ENCODE results near the gene FAF2.

DNA sequence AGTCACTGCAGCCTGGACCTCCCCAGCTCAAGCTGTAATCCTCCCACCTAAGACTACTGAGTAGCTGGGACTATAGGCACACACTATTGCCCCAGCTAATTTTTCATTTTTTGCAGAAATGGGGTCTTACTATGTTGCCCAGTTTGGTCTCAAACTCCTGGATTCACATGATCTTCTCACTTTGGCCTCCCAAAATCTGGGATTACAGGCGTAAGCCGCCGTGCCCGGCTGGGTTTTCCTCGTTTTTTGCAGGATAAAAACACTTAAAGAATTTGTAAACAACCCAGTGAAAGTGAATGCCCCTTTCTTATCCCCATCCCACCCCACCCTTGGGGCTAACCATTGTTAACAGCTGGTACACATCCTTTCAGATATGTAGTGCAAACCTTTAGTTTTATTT lies 39.6 kb upstream of the FAF2 start:
- no peak for TF ChIP-seq POLR2AphosphoS5 (IDR thresholded peaks at IDR 0.05; ENCODE audit: insufficient read depth, low read depth, low read length)
- TF ChIP-seq, protein P1, sequence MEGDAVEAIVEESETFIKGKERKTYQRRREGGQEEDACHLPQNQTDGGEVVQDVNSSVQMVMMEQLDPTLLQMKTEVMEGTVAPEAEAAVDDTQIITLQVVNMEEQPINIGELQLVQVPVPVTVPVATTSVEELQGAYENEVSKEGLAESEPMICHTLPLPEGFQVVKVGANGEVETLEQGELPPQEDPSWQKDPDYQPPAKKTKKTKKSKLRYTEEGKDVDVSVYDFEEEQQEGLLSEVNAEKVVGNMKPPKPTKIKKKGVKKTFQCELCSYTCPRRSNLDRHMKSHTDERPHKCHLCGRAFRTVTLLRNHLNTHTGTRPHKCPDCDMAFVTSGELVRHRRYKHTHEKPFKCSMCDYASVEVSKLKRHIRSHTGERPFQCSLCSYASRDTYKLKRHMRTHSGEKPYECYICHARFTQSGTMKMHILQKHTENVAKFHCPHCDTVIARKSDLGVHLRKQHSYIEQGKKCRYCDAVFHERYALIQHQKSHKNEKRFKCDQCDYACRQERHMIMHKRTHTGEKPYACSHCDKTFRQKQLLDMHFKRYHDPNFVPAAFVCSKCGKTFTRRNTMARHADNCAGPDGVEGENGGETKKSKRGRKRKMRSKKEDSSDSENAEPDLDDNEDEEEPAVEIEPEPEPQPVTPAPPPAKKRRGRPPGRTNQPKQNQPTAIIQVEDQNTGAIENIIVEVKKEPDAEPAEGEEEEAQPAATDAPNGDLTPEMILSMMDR (IDR thresholded peaks at IDR 0.05; ENCODE audit: extremely low read depth in 1 of 2, insufficient read depth in 1 of 2, low read depth in 1 of 2, low read length in 2 of 2) = no peak
- no peak for TF ChIP-seq GATA2 (IDR thresholded peaks at IDR 0.05; ENCODE audit: insufficient read depth, insufficient read length, low read depth, low read length)
- TF ChIP-seq POLR2A (IDR thresholded peaks at IDR 0.05; ENCODE audit: low read depth, low read length) = no peak
- TF ChIP-seq EZH2 (IDR thresholded peaks at IDR 0.05; ENCODE audit: borderline replicate concordance, low read depth, low read length, severe bottlenecking) = no peak
- TF ChIP-seq JUN (IDR thresholded peaks at IDR 0.05; ENCODE audit: borderline replicate concordance, insufficient read depth, insufficient read length, low read depth) = no peak
- no peak for TF ChIP-seq FOS (IDR thresholded peaks at IDR 0.05; ENCODE audit: borderline replicate concordance, insufficient read depth, low read length)
- TF ChIP-seq MYC (IDR thresholded peaks at IDR 0.05; ENCODE audit: low read depth, low read length) = no peak
- TF ChIP-seq, protein P2, sequence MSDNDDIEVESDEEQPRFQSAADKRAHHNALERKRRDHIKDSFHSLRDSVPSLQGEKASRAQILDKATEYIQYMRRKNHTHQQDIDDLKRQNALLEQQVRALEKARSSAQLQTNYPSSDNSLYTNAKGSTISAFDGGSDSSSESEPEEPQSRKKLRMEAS (IDR thresholded peaks at IDR 0.05; ENCODE audit: insufficient read depth, insufficient read length) = no peak

Measured in endothelial cell of umbilical vein (primary cell).